Right renal cortex interstitium (tissue), 3 donors: ENCODE data around the gene BOK. TPM values are rescaled to one million over a fixed set of nuclear protein-coding genes. Genes with fewer than 3 reads are reported as not detected.

Source experiments
- DNase-seq, 3 donors: peaks; one replicate each; pipeline ENCODE4 v3.0.0-alpha.2; 2013; ENCODE audit warnings: low read depth in 3 of 3, low spot score in 2 of 3
- polyA plus RNA-seq, 3 donors: library from polyadenylated mRNA; unstranded; fragments of 120-200 nt; gene quantifications; one replicate each; pipeline ENCODE4 v1.2.1, GENCODE V29; 2013; ENCODE audit not compliant: insufficient read length in 3 of 3

Gene BOK
- polyA plus RNA-seq, 3 donors, result 15.9 to 20.4 (median 20.0) TPM

DNA sequence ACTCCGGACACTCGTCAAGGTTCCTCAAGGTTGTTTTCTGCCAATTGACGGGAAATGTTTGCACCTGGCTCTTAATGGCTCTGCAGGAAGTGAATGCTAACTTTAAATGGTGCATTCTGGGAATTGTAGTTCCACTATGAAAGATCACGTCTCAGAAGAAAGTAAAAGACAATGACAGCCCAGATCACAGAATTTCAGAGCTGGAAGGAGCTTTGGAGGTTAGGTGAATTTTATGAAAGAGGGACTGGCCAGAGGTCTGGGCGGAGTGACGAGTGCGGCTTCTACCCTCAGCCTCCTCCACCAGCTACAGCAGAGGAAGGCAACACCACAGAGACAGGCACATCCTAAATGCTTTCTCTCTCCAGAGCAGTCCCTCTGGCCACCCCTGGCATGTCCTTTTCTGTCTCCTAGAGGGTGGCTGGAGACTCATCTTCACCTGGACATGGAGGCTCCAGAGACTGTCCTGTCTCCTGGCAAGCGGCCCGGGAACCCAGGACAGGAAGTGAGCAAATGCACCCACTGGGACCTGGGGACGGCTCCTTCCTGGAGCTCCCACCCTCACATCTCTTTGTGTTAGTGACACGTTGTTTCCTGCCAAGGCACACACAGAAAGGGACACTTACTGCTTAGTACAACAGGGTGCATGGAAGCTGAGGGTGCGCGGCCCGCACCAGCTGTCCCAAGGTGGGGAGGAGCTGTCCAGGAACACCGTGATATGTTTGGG lies 59.0 kb downstream of the BOK start:
- DNase-seq, result no peak

DNA sequence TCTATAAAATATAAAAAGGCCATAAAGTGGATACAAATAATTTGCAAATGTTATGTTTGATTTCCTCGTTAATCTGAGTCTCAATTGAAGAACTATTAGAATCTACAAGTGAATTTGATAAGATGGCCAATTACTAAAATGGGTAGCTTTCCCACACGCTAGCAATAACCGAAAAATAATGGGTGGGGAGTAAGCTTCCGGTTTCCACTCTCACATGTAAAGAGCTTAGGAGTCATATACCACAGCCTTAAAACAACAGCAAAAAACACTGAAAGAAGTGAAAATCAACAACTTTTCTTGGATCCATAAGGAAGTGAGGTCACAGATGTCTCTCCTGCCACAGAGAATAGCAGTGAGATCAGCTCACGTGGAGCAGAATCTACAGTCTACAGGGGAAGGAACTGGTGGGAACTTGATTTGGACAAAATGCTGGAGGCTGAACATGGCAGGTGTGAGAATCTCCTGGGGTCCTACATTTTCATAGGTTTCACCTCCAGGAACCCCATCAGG lies 59.8 kb downstream of the BOK start:
- no peak for DNase-seq

DNA sequence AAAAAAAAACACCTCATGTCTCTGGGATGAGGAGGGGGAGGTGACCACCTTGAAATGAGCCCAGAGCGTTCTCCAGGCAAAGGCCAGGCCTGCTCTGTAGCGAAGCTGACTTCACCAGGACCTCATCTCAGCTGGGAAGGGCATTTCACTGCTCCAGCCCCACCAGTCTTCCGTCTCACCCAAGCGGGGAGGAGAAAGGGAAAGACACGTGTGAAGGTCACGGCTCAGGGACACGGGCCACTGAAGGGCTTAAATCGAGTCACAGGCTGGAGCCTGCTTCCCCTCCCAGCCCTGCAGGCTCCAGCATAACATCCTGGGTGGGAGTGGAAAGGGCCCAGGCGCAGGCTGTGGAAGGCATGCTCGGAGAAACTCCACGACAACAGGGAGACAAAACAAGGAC lies 60.3 kb downstream of the BOK start:
- DNase-seq, result no peak

DNA sequence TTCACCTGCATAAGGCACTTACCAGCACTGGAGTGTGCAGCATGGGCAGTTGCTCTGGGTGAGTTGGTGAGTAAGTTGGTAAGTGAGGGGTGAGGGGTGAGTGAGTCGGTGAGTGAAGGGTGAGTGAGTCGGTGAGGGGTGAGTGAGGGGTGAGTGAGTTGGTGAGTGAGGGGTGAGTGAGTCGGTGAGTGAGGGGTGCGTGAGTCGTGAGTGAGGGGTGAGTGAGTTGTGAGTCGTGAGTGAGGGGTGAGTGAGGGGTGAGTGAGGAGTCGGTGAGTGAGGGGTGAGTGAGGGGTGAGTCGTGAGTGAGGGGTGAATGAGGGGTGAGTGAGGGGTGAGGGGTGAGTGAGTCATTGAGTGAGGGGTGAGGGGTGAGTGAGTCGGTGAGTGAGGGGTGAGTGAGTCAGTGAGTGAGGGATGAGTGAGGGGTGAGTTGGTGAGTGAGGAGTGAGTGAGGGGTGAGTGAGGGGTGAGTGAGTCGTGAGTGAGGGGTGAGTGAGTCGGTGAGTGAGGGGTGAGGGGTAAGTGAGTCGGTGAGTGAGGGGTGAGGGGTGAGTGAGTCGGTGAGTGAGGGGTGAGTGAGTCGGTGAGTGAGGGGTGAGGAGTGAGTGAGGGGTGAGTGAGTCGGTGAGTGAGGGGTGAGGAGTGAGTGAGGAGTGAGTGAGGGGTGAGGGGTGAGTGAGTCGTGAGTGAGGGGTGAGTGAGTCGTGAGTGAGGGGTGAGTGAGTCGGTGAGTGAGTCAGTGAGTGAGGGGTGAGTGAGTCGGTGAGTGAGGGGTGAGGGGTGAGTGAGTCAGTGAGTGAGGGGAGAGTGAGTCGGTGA lies 61.3 kb downstream of the BOK start:
- DNase-seq, result no peak

DNA sequence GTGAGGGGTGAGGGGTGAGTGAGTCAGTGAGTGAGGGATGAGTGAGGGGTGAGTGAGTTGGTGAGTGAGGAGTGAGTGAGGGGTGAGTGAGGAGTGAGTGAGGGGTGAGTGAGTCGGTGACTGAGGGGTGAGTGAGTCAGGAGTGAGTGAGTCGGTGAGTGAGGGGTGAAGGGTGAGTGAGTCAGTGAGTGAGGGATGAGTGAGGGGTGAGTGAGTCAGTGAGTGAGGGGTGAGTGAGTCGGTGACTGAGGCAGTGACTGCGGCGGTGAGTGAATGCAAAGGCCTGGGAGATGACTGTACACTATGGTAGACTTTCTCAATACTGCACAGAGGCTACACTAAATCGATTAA lies 61.8 kb downstream of the BOK start:
- no peak for DNase-seq

Other genes starting within 250 kb of the BOK start
- 100 to 1,000 TPM; 325 to 373 (median 355) TPM for gene HDLBP, start 243.1 kb upstream of the BOK start, polyA plus RNA-seq
- gene SEPTIN2, start 242.8 kb upstream of the BOK start, polyA plus RNA-seq, result 100 to 1,000 TPM; 574 to 586 (median 582) TPM
- gene FARP2, start 202.5 kb upstream of the BOK start, polyA plus RNA-seq, result 10 to 100 TPM; 47.9 to 63.7 (median 54.9) TPM
- gene STK25, start 50.2 kb upstream of the BOK start, polyA plus RNA-seq, result 100 to 1,000 TPM; 189 to 218 (median 216) TPM
- 10 to 100 TPM; 57.9 to 69.0 (median 58.4) TPM for gene THAP4, start 78.4 kb downstream of the BOK start, polyA plus RNA-seq
- gene ATG4B, start 78.9 kb downstream of the BOK start, polyA plus RNA-seq, result 10 to 100 TPM; 60.7 to 65.5 (median 61.1) TPM
- gene DTYMK, start 128.1 kb downstream of the BOK start, polyA plus RNA-seq, result 10 to 100 TPM; 32.7 to 39.0 (median 37.4) TPM
- 10 to 100 TPM; 37.5 to 43.5 (median 40.0) TPM for gene ING5, start 143.3 kb downstream of the BOK start, polyA plus RNA-seq
- gene D2HGDH, start 175.9 kb downstream of the BOK start, polyA plus RNA-seq, result 10 to 100 TPM; 27.5 to 38.9 (median 28.1) TPM
- gene GAL3ST2, start 218.1 kb downstream of the BOK start, polyA plus RNA-seq, result under 1 TPM; 0.22 to 0.40 (median 0.37) TPM